Peyer's patch (tissue), 4 donors: ENCODE measurements around the gene ABCC4.

ENCODE experiments used
- POLR2A ChIP-seq, 2 donors: fragments of 450-650 bp; IDR thresholded peaks; one replicate each; pipeline ENCODE4 v1.5.1; 2017; ENCODE audit warnings: antibody characterized with exemption in 2 of 2, mild to moderate bottlenecking in 2 of 2, moderate library complexity in 2 of 2
- TF ChIP-seq, protein P1 (sequence below), 6 experiments: fragments of 450-650 bp in 4 of 6; fragments of 200-600 bp in 2 of 6; sonication (generic) in 1 of 6; IDR thresholded peaks; one replicate each; pipeline ENCODE4 v1.5.1; 2017 to 2019; ENCODE audit warnings: antibody characterized with exemption in 6 of 6, mild to moderate bottlenecking in 3 of 6, moderate library complexity in 1 of 6

DNA sequence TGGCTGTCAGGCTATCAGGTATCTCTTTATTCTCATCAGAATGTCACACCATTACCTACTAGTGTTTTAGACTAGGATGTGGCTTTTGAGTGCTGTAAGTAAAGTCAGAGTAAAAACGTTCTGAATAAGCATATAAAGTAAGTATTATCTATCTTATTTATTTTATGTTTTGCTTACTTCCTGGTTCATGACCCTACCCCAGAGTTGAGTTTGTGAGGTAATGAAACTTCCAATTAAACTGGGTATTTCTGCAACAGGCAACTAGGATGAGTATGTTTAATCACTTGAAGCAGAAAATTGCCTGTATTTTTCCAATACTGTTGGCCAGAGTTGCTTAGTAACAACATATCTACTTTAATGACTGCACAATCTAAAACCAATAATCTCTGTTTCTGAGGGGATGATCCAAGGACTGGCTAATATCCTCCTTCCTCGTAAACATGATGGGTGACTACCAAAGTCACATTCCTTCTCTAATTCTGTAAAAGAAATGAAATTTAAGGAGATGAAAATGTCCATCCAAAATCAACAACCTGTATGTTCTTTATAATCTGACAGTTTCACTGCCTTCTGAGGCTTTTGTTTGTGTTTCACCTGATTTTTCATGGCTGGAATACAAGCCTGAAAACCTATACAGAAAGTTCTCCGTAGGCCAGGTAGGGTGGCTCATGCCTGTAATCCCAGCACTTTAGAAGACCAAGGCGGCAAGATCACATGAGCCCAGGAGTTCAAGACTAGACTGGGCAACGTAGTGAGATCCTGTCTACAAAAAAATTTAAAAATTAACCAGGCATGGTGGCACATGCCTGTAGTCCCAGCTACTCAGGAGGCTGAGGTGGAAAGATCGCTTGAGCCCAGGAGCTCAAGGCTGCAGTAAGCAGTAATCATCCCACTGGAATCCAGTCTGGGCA is 83.1 kb downstream of the ABCC4 start:
- TF ChIP-seq, protein P1, sequence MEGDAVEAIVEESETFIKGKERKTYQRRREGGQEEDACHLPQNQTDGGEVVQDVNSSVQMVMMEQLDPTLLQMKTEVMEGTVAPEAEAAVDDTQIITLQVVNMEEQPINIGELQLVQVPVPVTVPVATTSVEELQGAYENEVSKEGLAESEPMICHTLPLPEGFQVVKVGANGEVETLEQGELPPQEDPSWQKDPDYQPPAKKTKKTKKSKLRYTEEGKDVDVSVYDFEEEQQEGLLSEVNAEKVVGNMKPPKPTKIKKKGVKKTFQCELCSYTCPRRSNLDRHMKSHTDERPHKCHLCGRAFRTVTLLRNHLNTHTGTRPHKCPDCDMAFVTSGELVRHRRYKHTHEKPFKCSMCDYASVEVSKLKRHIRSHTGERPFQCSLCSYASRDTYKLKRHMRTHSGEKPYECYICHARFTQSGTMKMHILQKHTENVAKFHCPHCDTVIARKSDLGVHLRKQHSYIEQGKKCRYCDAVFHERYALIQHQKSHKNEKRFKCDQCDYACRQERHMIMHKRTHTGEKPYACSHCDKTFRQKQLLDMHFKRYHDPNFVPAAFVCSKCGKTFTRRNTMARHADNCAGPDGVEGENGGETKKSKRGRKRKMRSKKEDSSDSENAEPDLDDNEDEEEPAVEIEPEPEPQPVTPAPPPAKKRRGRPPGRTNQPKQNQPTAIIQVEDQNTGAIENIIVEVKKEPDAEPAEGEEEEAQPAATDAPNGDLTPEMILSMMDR (IDR thresholded peaks at IDR 0.05): no peak
- TF ChIP-seq POLR2A (IDR thresholded peaks at IDR 0.05): no peak
